Activated CD4-positive, alpha-beta T cell treated with anti-CD3 and anti-CD28 coated beads for 36 hours (primary cell): ENCODE data around the gene CCRL2. TPM values are rescaled to one million over a fixed set of nuclear protein-coding genes. Genes with fewer than 3 reads are reported as not detected.
"Not testable (repeated sequence)": the region's sequence is repeated elsewhere in the genome, so short reads cannot be mapped to it uniquely, and the experiment has no call there.

Experiments used
- ATAC-seq: fragments of 200-7000 bp; cut with Tn5 transposase; one replicate; pipeline ENCODE4 v1.10.0; 2021; ENCODE audit warnings: mild to moderate bottlenecking, moderate library complexity
- CTCF ChIA-PET: fragments of 350-600 bp; sonication (Branson Sonifier 250); formaldehyde crosslinking; loops from one replicate; lab custom pipeline; 2021; ENCODE audit warnings: antibody characterized with exemption; lab: Charles Lee
- POLR2A ChIA-PET: fragments of 350-600 bp; sonication (Branson Sonifier 250); formaldehyde crosslinking; loops from one replicate; lab custom pipeline; 2021; ENCODE audit warnings: antibody characterized with exemption, inconsistent platforms; lab: Charles Lee
- DNase-seq: peaks from one replicate; pipeline ENCODE4 v3.0.0-alpha.2; 2020
- H3K27ac Mint-ChIP-seq: one replicate; pipeline ENCODE4 v1.8.0; 2021; ENCODE audit warnings: mixed read lengths
- H3K27me3 Mint-ChIP-seq: one replicate; pipeline ENCODE4 v1.8.0; 2021; ENCODE audit warnings: mixed read lengths
- H3K36me3 Mint-ChIP-seq: one replicate; pipeline ENCODE4 v1.8.0; 2021; ENCODE audit warnings: low read depth, mixed read lengths
- H3K4me1 Mint-ChIP-seq: one replicate; pipeline ENCODE4 v1.8.0; 2021; ENCODE audit warnings: mixed read lengths
- H3K4me3 Mint-ChIP-seq: one replicate; pipeline ENCODE4 v1.8.0; 2021; ENCODE audit warnings: mild to moderate bottlenecking, moderate library complexity, mixed read lengths
- H3K9me3 Mint-ChIP-seq: one replicate; pipeline ENCODE4 v1.8.0; 2021; ENCODE audit warnings: low read depth, mixed read lengths
- intact Hi-C, 2 experiments: fragments of 100-400 bp; cut with DNase I in 1 of 2; cut with micrococcal nuclease in 1 of 2; formaldehyde crosslinking; loops; one replicate each; pipeline versions ENCODE4 v1.14.2 to v1.15.1; 2022 to 2024; cut with DNase I, micrococcal nuclease
- total RNA-seq, 2 experiments: library from RNA; stranded (reverse); gene quantifications; one replicate each; pipeline ENCODE4 v1.2.3, GENCODE V29; 2021

CCRL2 gene
- total RNA-seq, 2 experiments from 2014 or later: 1.0 to 1.3 TPM

DNA sequence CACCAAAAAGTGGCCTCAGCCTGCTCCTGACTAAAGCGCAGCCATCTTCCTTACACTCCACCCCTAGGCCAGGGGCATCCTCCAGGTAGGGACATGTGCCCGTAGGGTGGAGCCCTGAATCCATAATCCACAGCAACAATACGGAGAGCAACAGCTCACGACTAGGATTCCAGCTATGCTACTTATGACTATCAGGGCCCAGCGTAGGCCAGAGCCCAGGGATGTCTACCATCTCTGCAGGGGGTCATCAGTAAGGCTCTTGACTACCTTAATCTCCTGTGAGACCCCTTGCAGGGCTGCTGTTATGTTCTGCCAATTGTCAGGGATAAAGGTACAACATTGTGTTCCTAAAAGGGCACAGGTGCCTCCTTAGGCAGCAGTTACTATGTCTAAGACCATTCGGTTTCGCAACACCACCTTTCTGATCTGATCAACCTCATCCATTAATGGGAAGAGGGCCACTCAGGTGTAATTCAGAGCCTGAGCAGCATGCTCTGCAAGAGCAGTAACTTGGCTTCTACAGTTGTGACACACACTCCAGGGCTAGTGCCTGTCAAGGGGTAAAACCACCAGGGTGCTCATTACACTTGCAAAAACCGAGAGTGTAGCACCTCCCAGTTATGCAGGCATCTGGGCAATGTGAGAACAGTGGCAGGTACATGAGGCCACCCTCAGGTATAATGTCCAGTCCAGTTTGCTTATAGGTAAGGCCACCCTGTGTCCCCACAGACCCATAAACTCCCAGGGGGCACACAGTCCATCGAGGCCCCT is 11.0 kb downstream of the CCRL2 start:
- Mint-ChIP-seq H3K4me3 (no peak overlapping the region), H3K4me1 (peaks cover 6% of the 10 kb centered on the region), H3K27ac (no peak overlapping the region), H3K36me3 (no peaks in the 10 kb centered on the region), H3K9me3 (no peaks in the 10 kb centered on the region), H3K27me3 (no peaks in the 10 kb centered on the region)
- ChIA-PET CTCF (no interaction called here), POLR2A (no interaction called here)
- intact Hi-C loops: no loop called here
- ATAC-seq (no peak), DNase-seq (no peak)

DNA sequence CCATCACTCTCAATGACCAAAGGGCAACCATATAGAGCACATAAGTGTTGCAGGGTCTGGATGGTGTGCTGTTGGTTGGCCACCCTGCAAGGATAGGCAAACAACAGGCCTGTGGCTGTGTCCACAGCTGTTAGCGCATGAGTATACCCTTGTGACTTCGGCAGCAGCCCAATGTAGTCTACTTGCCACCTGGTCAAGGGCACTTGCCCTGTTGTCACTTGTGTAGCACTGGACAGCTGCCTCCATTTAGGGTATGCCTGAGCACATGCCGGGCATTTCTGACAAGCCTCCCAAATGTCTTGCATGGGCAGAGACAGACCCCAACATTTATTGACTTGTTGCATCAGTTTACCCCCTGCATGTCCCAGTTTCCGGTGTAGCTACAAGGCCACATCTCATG is 12.8 kb downstream of the CCRL2 start:
- ATAC-seq (no peak), DNase-seq (no peak)
- H3K4me1 Mint-ChIP-seq: peaks cover 6% of the 10 kb centered on the region
- intact Hi-C loops: no loop called here
- no peaks in the 10 kb centered on the region for H3K36me3 Mint-ChIP-seq
- CTCF ChIA-PET: interaction anchor here (0.7 to 1.1 kb wide), 5 partner anchors 11 to 292 kb away, joined by 3 to 5 read pairs (median 3); partner anchors contain the start of gene CCR5
- H3K9me3 Mint-ChIP-seq: no peaks in the 10 kb centered on the region
- no peak overlapping the region for H3K27ac Mint-ChIP-seq
- POLR2A ChIA-PET: interaction anchor here (0.6 kb wide), 1 partner anchor 1849 kb away, joined by 3 read pairs; no protein-coding TSS in a partner anchor
- H3K4me3 Mint-ChIP-seq: no peak overlapping the region
- no peaks in the 10 kb centered on the region for H3K27me3 Mint-ChIP-seq

GRCh38 chr3:46420931-46421330 is 13.9 kb downstream of the CCRL2 start:
- no peaks in the 10 kb centered on the region for H3K27me3 Mint-ChIP-seq
- DNase-seq (no peak), ATAC-seq (no peak)
- intact Hi-C loops: no loop called here
- no peak overlapping the region for H3K4me3 Mint-ChIP-seq
- H3K9me3 Mint-ChIP-seq: no peaks in the 10 kb centered on the region
- ChIA-PET CTCF (interaction anchor here (0.6 to 1.1 kb wide), 2 partner anchors 50 to 370 kb away, joined by 3 read pairs; partner anchors contain the start of gene CCR5), POLR2A (no interaction called here)
- no peaks in the 10 kb centered on the region for H3K36me3 Mint-ChIP-seq
- H3K27ac Mint-ChIP-seq: no peak overlapping the region
- H3K4me1 Mint-ChIP-seq: peaks cover 4% of the 10 kb centered on the region

DNA sequence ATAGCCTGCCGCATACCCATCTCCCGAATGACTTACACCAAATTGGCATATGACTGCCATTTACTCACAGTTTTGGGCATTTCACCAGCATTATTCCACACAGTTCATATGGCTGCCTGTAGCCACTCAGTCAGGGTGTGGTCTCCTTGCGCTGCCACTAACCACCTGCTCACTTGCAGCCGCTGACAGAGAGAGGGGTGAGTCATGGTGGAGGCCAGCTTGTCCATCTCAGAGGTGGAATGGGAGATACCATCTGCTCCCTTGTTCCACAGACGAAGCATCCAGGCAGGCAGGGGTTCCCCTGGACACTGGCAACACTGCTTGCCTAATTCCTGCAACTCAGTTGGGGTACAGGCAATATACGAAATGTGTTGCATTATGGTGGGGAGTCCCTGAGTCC is 15.6 kb downstream of the CCRL2 start:
- DNase-seq: no peak
- no peaks in the 10 kb centered on the region for H3K9me3 Mint-ChIP-seq
- no peak for ATAC-seq
- H3K27ac Mint-ChIP-seq: no peak overlapping the region
- CTCF ChIA-PET: no interaction called here
- H3K4me1 Mint-ChIP-seq: peaks cover 4% of the 10 kb centered on the region
- H3K4me3 Mint-ChIP-seq: no peak overlapping the region
- H3K27me3 Mint-ChIP-seq: no peaks in the 10 kb centered on the region
- intact Hi-C loops: no loop called here
- POLR2A ChIA-PET: no interaction called here
- no peaks in the 10 kb centered on the region for H3K36me3 Mint-ChIP-seq

DNA sequence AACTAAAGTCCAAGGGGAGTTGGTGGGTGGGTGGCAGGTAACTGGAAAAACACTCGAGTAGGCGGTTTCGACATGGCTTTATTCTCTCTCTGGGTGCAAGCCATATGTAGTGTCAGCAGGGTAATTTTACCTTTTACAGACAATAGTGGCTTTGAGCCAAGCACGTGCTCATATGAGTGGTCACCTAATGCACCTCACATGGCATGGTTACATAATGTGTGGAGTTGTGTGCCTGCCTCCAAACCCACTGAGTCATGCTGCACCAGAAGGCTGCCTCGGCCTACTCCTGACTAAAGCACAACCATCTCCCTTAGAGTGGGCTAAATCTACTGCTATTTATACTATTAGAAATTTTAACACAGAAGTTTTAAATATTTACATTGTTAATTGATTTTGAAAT is 16.5 kb downstream of the CCRL2 start:
- POLR2A ChIA-PET: no interaction called here
- Mint-ChIP-seq H3K27me3 (no peaks in the 10 kb centered on the region), H3K4me3 (no peak overlapping the region), H3K27ac (no peak overlapping the region), H3K36me3 (no peaks in the 10 kb centered on the region), H3K9me3 (no peaks in the 10 kb centered on the region), H3K4me1 (peaks cover 4% of the 10 kb centered on the region)
- intact Hi-C loops: no loop called here
- DNase-seq (no peak), ATAC-seq (no peak)
- CTCF ChIA-PET: interaction anchor here (1.7 kb wide), 1 partner anchor 16 kb away, joined by 5 read pairs; the partner anchor contains the start of genes CCR5AS and CCRL2

DNA sequence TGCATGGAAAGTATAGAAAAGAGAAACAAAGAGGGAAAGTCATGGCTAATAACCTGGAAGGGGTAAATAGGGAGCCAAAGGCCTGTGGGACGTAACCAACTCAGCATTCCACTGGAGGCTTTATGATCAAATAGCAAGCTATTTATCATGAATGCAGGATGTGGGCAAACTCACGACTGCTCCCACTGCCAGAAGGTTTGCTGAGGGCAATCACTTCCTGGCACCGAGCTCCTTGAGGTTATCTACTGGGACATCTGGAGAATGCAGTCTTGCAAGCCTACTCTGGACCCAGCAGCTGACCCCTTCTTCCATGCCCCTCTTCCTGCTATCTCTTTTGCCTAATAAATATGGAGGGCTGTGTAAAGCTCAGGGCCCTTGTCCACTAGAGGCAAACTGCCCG is 19.4 kb downstream of the CCRL2 start:
- H3K9me3 Mint-ChIP-seq, H3K4me1 Mint-ChIP-seq, H3K4me3 Mint-ChIP-seq, ATAC-seq, H3K27ac Mint-ChIP-seq, POLR2A ChIA-PET, H3K27me3 Mint-ChIP-seq, DNase-seq, H3K36me3 Mint-ChIP-seq, intact Hi-C loops: not testable (repeated sequence)
- CTCF ChIA-PET: interaction anchor here (0.6 to 1.0 kb wide), 3 partner anchors 9 to 13 kb away, joined by 3 read pairs; no protein-coding TSS in a partner anchor

DNA sequence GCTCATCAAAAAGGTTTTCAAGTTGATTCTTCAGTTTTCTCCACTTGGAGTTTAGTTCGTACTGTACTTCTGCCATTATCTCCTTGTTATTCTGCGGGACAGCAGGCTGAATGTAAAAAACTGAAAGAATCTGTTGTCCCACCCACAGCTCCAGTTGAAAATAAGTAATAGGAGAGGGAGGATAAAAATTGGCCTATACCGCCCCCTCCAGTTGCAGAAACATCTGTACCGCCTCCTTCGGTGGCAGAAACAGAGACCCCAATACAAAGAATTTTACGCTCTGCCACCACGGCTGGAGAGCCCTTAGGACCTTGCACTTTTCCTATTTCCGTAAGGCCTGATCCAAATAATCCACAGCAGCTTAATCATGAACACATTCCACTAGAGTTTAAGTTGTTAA is 20.3 kb downstream of the CCRL2 start:
- H3K27ac Mint-ChIP-seq, DNase-seq, intact Hi-C loops, H3K4me1 Mint-ChIP-seq, H3K36me3 Mint-ChIP-seq, H3K4me3 Mint-ChIP-seq, ATAC-seq, POLR2A ChIA-PET, H3K27me3 Mint-ChIP-seq: not testable (repeated sequence)
- CTCF ChIA-PET: interaction anchor here (0.6 to 0.9 kb wide), 3 partner anchors 49 to 1368 kb away, joined by 3 to 6 read pairs (median 5); no protein-coding TSS in a partner anchor
- peaks cover 12% of the 10 kb centered on the region for H3K9me3 Mint-ChIP-seq

DNA sequence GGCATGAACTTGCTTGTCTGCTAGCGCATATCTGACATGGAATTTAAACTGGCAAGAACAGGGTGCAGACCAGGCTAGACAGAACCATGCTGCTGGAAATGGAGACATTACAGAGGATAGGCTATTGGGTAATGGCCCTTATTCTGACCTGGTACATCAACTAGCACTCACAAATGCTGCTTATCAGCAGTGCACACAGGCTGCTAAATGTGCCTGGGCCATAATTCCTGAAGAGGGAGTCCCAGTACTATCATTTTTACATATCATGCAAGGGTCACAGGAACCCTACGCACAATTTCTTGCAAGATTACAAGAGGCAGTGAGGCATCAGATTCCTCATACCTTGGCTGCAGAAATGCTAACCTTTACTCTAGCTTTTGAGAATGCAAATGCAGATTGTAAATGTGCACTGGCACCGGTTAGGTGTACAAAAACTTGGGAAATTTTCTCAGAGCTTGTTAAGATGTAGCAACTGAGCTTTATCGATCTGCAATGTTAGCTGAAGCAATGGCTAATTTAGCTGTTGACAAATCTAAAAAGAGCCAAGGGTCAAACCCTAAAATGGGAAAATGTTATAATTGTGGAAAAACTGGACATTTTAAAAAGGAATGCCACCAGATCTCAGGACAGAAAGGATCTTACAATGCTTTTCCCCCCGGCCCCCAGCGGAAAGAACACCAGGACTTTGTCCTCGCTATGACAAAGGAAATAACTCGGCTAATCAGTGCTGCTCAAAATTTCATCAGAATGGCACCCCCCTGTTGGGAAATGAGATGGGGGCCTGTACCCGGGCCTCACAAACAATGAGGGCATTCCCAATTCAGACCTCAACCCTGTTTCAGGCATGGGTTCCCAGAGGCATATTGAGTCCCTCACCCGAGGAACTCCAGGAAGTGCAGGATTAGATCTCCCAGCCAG is 21.1 kb downstream of the CCRL2 start:
- ATAC-seq: no peak
- Mint-ChIP-seq H3K4me1 (peaks cover 4% of the 10 kb centered on the region), H3K4me3 (no peak overlapping the region), H3K36me3 (no peaks in the 10 kb centered on the region), H3K27ac (no peak overlapping the region), H3K27me3 (no peaks in the 10 kb centered on the region), H3K9me3 (peaks cover 13% of the 10 kb centered on the region)
- no peak for DNase-seq
- intact Hi-C loops: no loop called here
- ChIA-PET POLR2A (no interaction called here), CTCF (interaction anchor here (0.6 to 0.9 kb wide), 4 partner anchors 50 to 1367 kb away, joined by 3 to 6 read pairs (median 4); no protein-coding TSS in a partner anchor)

- Mint-ChIP-seq H3K36me3 (no peaks in the 10 kb centered on the region), H3K4me3 (no peak overlapping the region), H3K9me3 (peaks cover 13% of the 10 kb centered on the region), H3K4me1 (peaks cover 4% of the 10 kb centered on the region), H3K27me3 (no peaks in the 10 kb centered on the region), H3K27ac (no peak overlapping the region)
- intact Hi-C loops: no loop called here
- CTCF ChIA-PET: interaction anchor here (0.6 kb wide), 1 partner anchor 26 kb away, joined by 3 read pairs; no protein-coding TSS in a partner anchor
- POLR2A ChIA-PET: interaction anchor here (0.6 kb wide), 1 partner anchor 142 kb away, joined by 3 read pairs; no protein-coding TSS in a partner anchor
- DNase-seq: no peak
- no peak for ATAC-seq
These were observed 22.2 kb downstream of the CCRL2 start for GRCh38 chr3:46429250-46429649.

DNA sequence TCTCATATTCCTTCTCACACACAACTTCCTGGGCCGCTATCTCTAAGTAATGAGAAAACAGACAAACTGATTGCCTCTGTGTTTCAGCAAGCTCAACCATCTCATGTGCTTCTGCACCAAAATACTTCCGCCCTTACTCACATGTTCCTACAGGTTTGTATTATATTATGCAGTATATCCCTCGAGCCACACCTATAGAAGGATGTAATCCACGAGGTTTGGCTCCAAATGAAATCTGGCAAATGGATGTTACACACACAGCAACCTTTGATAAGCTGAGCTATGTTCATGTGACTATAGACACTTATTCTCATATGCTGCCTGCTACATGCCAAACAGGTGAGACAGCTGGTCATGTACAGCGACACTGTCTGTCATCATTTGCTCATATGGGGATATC is 22.6 kb downstream of the CCRL2 start:
- Mint-ChIP-seq H3K27ac (no peak overlapping the region), H3K36me3 (no peaks in the 10 kb centered on the region), H3K9me3 (peaks cover 13% of the 10 kb centered on the region), H3K27me3 (no peaks in the 10 kb centered on the region), H3K4me3 (no peak overlapping the region), H3K4me1 (peaks cover 4% of the 10 kb centered on the region)
- ATAC-seq (no peak), DNase-seq (no peak)
- POLR2A ChIA-PET: interaction anchor here (0.6 kb wide), 1 partner anchor 143 kb away, joined by 3 read pairs; no protein-coding TSS in a partner anchor
- intact Hi-C loops: no loop called here
- CTCF ChIA-PET: interaction anchor here (0.6 kb wide), 1 partner anchor 26 kb away, joined by 3 read pairs; no protein-coding TSS in a partner anchor

- ATAC-seq, POLR2A ChIA-PET, H3K4me1 Mint-ChIP-seq, intact Hi-C loops, CTCF ChIA-PET, H3K27me3 Mint-ChIP-seq, H3K36me3 Mint-ChIP-seq, H3K4me3 Mint-ChIP-seq, H3K27ac Mint-ChIP-seq, DNase-seq: not testable (repeated sequence)
- H3K9me3 Mint-ChIP-seq: peaks cover 13% of the 10 kb centered on the region
These were observed 23.8 kb downstream of the CCRL2 start for GRCh38 chr3:46430879-46431278.
